ENCODE data around the gene PPP2CA. TPM values are rescaled to one million over a fixed set of nuclear protein-coding genes. Genes with fewer than 3 reads are reported as not detected.
"Not testable (repeated sequence)": the region's sequence is repeated elsewhere in the genome, so short reads cannot be mapped to it uniquely, and the experiment has no call there.

PPP2CA gene
- total RNA-seq, 1 donor from 2014 or later = 118 TPM

- Mint-ChIP-seq H3K9me3 (no peaks in the 10 kb centered on the region), H3K4me1 (no peaks in the 10 kb centered on the region), H3K36me3 (ENCODE audit: low read depth) (no peaks in the 10 kb centered on the region), H3K27me3 (peaks cover 10% of the 10 kb centered on the region), H3K4me3 (no peak overlapping the region), H3K27ac (no peak overlapping the region)
- ATAC-seq (ENCODE audit: low read depth) = no peak
- intact Hi-C loops (cut with micrococcal nuclease) = no loop called here
- POLR2A ChIA-PET = no interaction called here
- DNase-seq = no peak
- CTCF ChIA-PET = interaction anchor here (0.8 to 1.2 kb wide), 2 partner anchors 25 to 73 kb away, joined by 3 read pairs; no protein-coding TSS in a partner anchor
- TF ChIP-seq, protein P1, sequence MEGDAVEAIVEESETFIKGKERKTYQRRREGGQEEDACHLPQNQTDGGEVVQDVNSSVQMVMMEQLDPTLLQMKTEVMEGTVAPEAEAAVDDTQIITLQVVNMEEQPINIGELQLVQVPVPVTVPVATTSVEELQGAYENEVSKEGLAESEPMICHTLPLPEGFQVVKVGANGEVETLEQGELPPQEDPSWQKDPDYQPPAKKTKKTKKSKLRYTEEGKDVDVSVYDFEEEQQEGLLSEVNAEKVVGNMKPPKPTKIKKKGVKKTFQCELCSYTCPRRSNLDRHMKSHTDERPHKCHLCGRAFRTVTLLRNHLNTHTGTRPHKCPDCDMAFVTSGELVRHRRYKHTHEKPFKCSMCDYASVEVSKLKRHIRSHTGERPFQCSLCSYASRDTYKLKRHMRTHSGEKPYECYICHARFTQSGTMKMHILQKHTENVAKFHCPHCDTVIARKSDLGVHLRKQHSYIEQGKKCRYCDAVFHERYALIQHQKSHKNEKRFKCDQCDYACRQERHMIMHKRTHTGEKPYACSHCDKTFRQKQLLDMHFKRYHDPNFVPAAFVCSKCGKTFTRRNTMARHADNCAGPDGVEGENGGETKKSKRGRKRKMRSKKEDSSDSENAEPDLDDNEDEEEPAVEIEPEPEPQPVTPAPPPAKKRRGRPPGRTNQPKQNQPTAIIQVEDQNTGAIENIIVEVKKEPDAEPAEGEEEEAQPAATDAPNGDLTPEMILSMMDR (IDR thresholded peaks at IDR 0.05) = no peak
Measured at GRCh38 chr5:134257176-134257575, 31.3 kb upstream of the PPP2CA start.

GRCh38 chr5:134255418-134256150 lies 29.7 kb upstream of the PPP2CA start:
- CTCF ChIA-PET = no interaction called here
- H3K9me3 Mint-ChIP-seq = no peaks in the 10 kb centered on the region

DNA sequence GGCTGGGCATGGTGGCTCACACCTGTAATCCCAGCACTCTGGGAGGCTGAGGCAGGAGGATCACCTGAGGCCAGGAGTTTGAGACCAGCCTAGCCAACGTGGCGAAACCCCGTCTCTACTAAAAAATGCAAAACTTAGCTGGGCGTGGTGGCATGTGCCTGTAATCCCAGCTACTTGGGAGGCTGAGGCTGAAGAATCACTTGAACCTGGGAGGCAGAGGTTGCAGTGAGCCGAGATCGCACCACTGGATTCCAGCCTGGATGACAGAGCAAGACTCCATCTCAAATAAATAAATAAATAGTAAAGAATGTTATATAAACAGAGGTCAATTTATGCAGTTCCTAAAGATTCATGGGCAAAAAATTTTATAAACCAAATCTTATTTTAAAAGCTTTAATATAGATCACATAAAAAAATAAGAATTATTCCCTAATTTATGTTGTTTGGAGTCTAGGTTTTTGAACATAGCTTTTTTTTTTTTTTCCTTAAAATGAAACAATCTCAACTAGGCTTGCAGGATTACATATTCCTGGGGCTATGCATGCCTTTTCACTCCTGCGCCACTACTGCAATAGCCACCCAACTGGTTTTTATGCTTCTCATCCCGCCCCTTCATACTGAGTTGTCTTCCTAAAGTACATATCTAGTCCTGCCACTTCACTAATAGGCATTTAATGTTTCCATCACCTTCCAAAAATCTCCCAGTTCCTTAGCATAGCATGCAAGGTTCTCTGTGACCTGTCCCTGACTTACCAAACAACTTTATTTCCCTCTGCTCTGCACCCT lies 27.7 kb upstream of the PPP2CA start:
- H3K27ac Mint-ChIP-seq; H3K9me3 Mint-ChIP-seq; POLR2A ChIA-PET; ATAC-seq (ENCODE audit: low read depth); H3K4me1 Mint-ChIP-seq; DNase-seq; H3K36me3 Mint-ChIP-seq (ENCODE audit: low read depth); H3K4me3 Mint-ChIP-seq; intact Hi-C loops (cut with micrococcal nuclease); CTCF ChIA-PET: not testable (repeated sequence)
- H3K27me3 Mint-ChIP-seq = peaks cover 10% of the 10 kb centered on the region

More at GRCh38 chr5:134255418-134256150, 29.7 kb upstream of the PPP2CA start:
- intact Hi-C loops (cut with micrococcal nuclease) = no loop called here
- ATAC-seq (ENCODE audit: low read depth) (no peak), DNase-seq (no peak)
- Mint-ChIP-seq H3K4me3 (no peak overlapping the region), H3K36me3 (ENCODE audit: low read depth) (no peaks in the 10 kb centered on the region), H3K27me3 (peaks cover 10% of the 10 kb centered on the region), H3K4me1 (no peaks in the 10 kb centered on the region), H3K27ac (no peak overlapping the region)
- POLR2A ChIA-PET = no interaction called here
- TF ChIP-seq, protein P1 (IDR thresholded peaks at IDR 0.05) = no peak

DNA sequence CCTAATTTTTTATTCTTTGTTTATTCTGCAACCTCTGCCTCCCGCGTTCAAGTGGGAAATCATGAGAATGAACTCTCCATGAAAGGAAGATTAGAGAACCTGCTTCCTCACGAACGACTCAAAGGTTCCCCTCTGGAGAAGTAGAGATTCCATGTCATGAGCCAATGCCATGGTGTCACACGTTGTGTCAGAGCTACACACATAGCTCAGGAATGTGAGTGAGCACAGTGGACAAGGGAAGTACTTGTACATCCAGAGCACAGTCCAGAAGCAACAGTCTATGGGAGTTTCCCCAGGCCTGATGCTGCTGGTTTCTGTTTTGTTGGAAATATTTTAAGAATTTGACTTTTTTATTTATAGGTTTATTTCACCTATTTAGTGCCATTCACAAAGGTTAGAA lies 26.8 kb upstream of the PPP2CA start:
- DNase-seq (no peak), ATAC-seq (ENCODE audit: low read depth) (no peak)
- TF ChIP-seq, protein P1 (IDR thresholded peaks at IDR 0.05) = no peak
- Mint-ChIP-seq H3K27ac (no peak overlapping the region), H3K9me3 (no peaks in the 10 kb centered on the region), H3K4me1 (no peaks in the 10 kb centered on the region), H3K4me3 (no peak overlapping the region), H3K27me3 (peaks cover 10% of the 10 kb centered on the region), H3K36me3 (ENCODE audit: low read depth) (no peaks in the 10 kb centered on the region)
- ChIA-PET CTCF (no interaction called here), POLR2A (no interaction called here)
- intact Hi-C loops (cut with micrococcal nuclease) = no loop called here

DNA sequence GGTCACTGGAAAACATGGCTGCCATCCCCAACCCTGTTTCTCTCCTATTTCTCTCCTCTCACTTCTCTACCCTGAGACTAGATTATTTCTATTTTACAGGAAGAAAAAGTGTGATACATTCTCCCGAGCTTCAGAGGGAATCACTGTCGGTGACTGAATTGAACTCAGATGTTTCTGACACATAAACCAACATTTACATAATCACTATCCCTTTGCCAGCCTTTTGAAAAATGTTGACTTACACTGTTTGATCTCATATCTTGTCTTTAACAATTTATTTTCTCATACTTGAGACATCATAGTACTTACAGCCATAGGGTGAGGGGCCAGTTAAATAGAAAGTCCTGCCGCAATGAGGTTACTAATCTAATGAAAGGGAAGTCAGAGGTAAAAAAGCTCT lies 25.1 kb upstream of the PPP2CA start:
- ATAC-seq (ENCODE audit: low read depth) (no peak), DNase-seq (no peak)
- H3K4me3 Mint-ChIP-seq = no peak overlapping the region
- no peaks in the 10 kb centered on the region for H3K36me3 Mint-ChIP-seq (ENCODE audit: low read depth)
- no peaks in the 10 kb centered on the region for H3K9me3 Mint-ChIP-seq
- H3K4me1 Mint-ChIP-seq = no peaks in the 10 kb centered on the region
- ChIA-PET POLR2A (no interaction called here), CTCF (no interaction called here)
- intact Hi-C loops (cut with micrococcal nuclease) = no loop called here
- no peak overlapping the region for H3K27ac Mint-ChIP-seq
- TF ChIP-seq, protein P1 (IDR thresholded peaks at IDR 0.05) = no peak
- peaks cover 9% of the 10 kb centered on the region for H3K27me3 Mint-ChIP-seq
